BJ (cell line): ENCODE data around the gene CDC42BPA. TPM values are rescaled to one million over a fixed set of nuclear protein-coding genes. Genes with fewer than 3 reads are reported as not detected.

ENCODE experiments used
- CTCF ChIA-PET: fragments of 350-600 bp; formaldehyde crosslinking; extraction: SDS; loops from one replicate; lab custom pipeline; 2021; ENCODE audit warnings: antibody characterized with exemption, inconsistent platforms; lab: Yijun Ruan, JAX
- POLR2A ChIA-PET: fragments of 300-600 bp; sonication (Branson Sonifier 250); formaldehyde crosslinking; extraction: SDS; loops from one replicate; lab custom pipeline; 2021; ENCODE audit warnings: antibody characterized with exemption; lab: Charles Lee
- DNase-seq: peaks from one replicate; pipeline ENCODE4 v3.0.0-alpha.2; 2011; ENCODE audit warnings: low read depth
- H3K27me3 ChIP-seq: 2 replicates; pipeline ENCODE4 v1.6.0; 2011; ENCODE audit warnings: low read length; ENCODE audit not compliant: control insufficient read depth, insufficient read depth
- H3K36me3 ChIP-seq: 2 replicates; pipeline ENCODE4 v1.5.1; 2011; ENCODE audit warnings: low read length; ENCODE audit not compliant: control insufficient read depth, insufficient read depth
- H3K4me3 ChIP-seq: 2 replicates; pipeline ENCODE4 v1.5.1; 2011; ENCODE audit warnings: low read depth, mild to moderate bottlenecking, control low read depth, low read length
- polyA plus RNA-seq: library from polyadenylated mRNA; depleted of rRNA; stranded (reverse); fragments of >200 nt; gene quantifications from 2 replicates; pipeline ENCODE4 v1.2.3, GENCODE V29; 2011
- TF ChIP-seq, protein P1 (sequence below): IDR thresholded peaks from 2 replicates; pipeline ENCODE4 v1.5.1; 2011; ENCODE audit warnings: low read depth, mild to moderate bottlenecking, control low read depth, inconsistent platforms, low read length, moderate library complexity; ENCODE audit not compliant: insufficient read depth

The CDC42BPA gene
- polyA plus RNA-seq, 1 experiment = 17.9 TPM

DNA sequence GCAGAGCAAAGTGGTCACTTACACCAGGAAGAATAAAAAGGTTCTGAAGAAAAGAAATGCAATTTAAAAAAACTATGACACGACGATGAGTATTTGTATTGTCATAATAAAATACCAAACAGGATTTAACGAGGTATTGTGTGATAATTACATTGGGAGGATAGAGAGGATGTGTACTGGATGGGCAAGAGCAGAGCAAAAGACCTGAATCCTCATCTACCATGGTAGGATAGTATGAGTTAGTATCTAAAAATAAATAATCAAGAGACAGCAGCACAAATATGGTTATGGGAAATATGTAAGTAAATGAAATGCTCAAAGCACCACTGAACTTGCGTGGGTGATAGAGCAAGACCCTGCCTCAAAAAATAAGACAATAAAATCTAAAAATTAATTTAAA lies 162.6 kb downstream of the CDC42BPA start:
- DNase-seq = no peak
- TF ChIP-seq, protein P1, sequence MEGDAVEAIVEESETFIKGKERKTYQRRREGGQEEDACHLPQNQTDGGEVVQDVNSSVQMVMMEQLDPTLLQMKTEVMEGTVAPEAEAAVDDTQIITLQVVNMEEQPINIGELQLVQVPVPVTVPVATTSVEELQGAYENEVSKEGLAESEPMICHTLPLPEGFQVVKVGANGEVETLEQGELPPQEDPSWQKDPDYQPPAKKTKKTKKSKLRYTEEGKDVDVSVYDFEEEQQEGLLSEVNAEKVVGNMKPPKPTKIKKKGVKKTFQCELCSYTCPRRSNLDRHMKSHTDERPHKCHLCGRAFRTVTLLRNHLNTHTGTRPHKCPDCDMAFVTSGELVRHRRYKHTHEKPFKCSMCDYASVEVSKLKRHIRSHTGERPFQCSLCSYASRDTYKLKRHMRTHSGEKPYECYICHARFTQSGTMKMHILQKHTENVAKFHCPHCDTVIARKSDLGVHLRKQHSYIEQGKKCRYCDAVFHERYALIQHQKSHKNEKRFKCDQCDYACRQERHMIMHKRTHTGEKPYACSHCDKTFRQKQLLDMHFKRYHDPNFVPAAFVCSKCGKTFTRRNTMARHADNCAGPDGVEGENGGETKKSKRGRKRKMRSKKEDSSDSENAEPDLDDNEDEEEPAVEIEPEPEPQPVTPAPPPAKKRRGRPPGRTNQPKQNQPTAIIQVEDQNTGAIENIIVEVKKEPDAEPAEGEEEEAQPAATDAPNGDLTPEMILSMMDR = no peak
- no peaks in the 10 kb centered on the region for H3K27me3 ChIP-seq
- no peak overlapping the region for H3K4me3 ChIP-seq
- ChIA-PET POLR2A (no interaction called here), CTCF (no interaction called here)
- peaks cover 2% of the 10 kb centered on the region for H3K36me3 ChIP-seq

DNA sequence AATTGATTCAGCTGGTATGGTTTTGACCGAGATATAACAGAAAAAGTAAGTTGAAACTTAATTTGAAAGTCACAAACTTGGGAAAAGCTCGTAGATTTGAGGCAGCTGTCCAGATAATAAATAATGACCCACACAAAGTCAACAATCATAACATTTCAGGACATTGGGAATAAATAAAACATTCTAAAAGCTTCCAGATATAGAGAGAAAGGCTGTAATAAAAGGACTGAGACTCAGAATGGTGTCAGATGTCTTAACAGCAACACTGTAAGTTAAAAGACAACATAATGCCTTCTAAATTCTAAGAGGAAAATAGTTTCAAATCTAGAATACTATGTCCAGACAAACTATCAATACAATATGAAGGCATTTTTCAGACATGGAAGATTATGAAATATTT lies 163.3 kb downstream of the CDC42BPA start:
- TF ChIP-seq, protein P1 = no peak
- POLR2A ChIA-PET = no interaction called here

DNA sequence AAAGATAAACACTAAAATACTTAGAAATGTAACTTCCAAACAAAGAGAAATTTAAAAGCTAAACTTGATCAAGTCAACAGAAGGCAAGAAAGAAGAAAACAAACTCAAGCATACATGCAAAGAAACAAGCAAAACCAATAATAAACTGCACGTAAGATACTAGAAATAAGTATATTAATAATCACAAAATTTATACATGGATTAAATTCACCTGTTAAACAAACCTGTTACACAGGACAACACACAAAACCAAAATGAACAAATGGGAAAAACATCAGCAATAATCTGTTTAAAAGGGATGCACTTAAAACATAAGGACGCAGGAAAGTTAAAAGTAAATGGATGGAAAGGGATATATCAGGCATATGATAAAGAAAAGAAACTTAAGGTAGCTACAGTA lies 165.8 kb downstream of the CDC42BPA start:
- ChIA-PET CTCF (no interaction called here), POLR2A (no interaction called here)
- Histone ChIP-seq H3K27me3 (no peaks in the 10 kb centered on the region), H3K4me3 (no peak overlapping the region), H3K36me3 (no peaks in the 10 kb centered on the region)
- TF ChIP-seq, protein P1 = no peak
- DNase-seq = no peak

More for the DNA sequence above, 163.3 kb downstream of the CDC42BPA start:
- Histone ChIP-seq H3K4me3 (no peak overlapping the region), H3K27me3 (no peaks in the 10 kb centered on the region), H3K36me3 (peaks cover 2% of the 10 kb centered on the region)
- CTCF ChIA-PET = interaction anchor here (1.7 kb wide), 1 partner anchor 12 kb away, joined by 4 read pairs; no protein-coding TSS in a partner anchor
- no peak for DNase-seq

DNA sequence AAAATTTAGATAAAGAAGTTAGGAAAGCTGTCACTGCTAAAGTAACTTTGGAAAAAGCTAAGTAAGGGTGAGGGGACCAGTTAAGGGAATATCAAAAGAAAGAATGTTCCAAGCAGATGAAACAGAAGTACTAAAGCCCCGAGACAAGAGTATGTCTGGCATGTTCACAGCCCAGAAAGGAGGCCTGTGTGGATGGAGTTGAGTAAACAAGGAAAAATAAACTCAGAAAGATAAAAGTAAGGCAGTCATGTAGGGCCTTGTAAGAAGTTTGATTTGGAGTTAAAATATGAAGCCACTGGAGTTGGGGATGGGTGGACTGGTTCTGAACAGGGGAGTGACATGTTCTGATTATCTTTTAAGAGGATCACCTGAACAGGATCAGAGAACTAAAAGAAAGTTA lies 177.9 kb downstream of the CDC42BPA start:
- CTCF ChIA-PET = interaction anchor here (1.0 kb wide), 1 partner anchor 9 kb away, joined by 3 read pairs; no protein-coding TSS in a partner anchor

DNA sequence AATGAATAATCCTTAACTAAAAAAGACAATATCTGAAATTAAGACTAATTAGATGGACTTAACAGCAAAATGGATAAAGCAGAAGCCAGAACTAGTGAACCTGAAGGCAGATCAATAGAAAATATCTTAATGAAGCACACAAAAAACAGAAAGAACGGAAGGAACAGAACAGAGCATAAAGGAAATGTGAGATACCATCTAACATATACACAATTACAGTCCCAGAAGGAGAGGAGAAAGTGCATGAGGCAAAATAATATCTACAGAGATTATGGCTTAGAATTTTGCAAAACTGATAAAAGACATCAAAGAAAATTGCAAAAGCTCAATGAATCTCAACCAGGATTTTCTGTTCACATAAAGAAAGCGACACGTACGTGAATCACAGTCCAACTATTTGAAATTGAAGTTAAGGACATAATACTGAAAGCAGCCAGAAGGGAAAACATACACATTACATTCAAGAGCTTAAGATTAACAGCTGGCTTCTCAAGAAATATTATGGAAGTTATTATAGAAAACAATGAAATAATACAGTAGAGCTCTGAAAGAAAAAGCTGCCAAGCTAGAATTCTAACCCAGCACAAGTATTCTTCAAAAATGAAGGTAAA lies 182.0 kb downstream of the CDC42BPA start:
- DNase-seq = no peak
- ChIA-PET CTCF (no interaction called here), POLR2A (no interaction called here)
- Histone ChIP-seq H3K36me3 (no peaks in the 10 kb centered on the region), H3K4me3 (no peak overlapping the region), H3K27me3 (no peaks in the 10 kb centered on the region)
- TF ChIP-seq, protein P1 = no peak

More for the DNA sequence above, 177.9 kb downstream of the CDC42BPA start:
- Histone ChIP-seq H3K27me3 (no peaks in the 10 kb centered on the region), H3K4me3 (no peak overlapping the region), H3K36me3 (peaks cover 4% of the 10 kb centered on the region)
- TF ChIP-seq, protein P1 = no peak
- DNase-seq = no peak
- POLR2A ChIA-PET = no interaction called here
